Upper lobe of left lung (tissue), 4 donors: Measurements from ENCODE around the gene RBM10.

Experiments
- CTCF ChIP-seq, 6 experiments: fragments of 450-650 bp in 4 of 6; fragments of 200-600 bp in 2 of 6; sonication (generic) in 2 of 6; IDR thresholded peaks; one replicate each; pipeline ENCODE4 v1.5.1; 2016 to 2019; ENCODE audit warnings: antibody characterized with exemption in 6 of 6
- POLR2A ChIP-seq, 4 donors: fragments of 450-650 bp; IDR thresholded peaks; one replicate each; pipeline ENCODE4 v1.5.1; 2016 to 2017; ENCODE audit warnings: antibody characterized with exemption in 4 of 4, mild to moderate bottlenecking in 2 of 4

GRCh38 chrX:47229427-47229826 is 84.4 kb downstream of the RBM10 start:
- TF ChIP-seq POLR2A (IDR thresholded peaks at IDR 0.05): no peak
- no peak for TF ChIP-seq CTCF (IDR thresholded peaks at IDR 0.05)
